HG02763 (cell line): ENCODE data around the gene UST.

Experiments used
- ATAC-seq: cut with Tn5 transposase; IDR thresholded peaks from one replicate; pipeline ENCODE4 v1.9.1; 2021; ENCODE audit warnings: mild to moderate bottlenecking, moderate library complexity; ENCODE audit not compliant: unreplicated experiment

UST gene

DNA sequence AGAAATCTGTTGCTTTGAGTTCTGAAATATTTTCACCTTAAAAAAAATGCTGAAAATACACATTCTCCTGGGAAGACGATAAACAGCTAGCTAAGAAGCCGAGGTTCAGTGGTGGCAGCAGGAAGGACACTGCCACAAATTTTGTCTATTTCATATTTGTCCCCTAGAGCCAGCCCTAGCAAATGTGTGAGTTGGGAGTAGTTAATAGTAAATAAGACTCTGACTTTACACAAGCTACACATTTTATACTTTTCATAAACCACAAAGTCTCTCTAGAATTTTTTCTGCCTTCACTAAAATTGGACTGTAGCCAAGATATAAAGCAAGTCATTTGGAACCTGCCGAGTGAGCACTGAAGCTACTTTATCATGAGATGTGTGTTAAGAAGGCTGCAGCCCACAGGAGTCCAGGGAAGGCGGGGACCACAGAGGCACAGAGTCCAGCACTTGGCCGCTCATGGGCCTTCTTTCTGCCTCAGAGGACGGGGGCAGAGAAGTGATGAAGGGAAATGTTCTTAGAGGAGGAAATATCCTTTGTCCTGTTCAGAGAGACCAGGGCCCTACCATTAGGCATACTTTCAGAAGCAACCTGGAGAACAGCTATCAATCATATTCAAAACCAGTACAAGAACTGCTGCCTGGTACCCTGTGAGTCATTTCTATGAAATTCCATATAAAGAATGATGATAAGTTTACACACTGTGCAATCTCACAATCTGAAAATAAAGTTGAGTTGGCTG is 329.0 kb downstream of the UST start:
- ATAC-seq = no peak

DNA sequence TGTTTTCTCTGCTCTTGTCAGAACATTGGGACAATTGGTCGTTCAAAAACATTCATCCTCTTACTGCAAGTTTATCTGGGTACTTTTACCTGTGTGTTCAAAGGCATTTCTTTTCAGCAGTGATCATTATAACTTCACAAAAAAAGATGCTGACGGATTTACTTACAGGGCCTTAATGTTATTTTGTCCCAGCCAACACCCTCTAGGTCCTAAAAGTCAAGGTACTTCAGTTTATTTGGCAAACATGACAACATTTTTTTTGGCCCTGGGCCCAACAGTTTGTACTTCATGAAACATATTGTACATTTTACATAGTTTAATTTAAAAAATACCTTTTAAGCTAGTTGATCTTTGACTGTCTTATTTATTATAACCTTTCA is 329.5 kb downstream of the UST start:
- ATAC-seq = no peak

DNA sequence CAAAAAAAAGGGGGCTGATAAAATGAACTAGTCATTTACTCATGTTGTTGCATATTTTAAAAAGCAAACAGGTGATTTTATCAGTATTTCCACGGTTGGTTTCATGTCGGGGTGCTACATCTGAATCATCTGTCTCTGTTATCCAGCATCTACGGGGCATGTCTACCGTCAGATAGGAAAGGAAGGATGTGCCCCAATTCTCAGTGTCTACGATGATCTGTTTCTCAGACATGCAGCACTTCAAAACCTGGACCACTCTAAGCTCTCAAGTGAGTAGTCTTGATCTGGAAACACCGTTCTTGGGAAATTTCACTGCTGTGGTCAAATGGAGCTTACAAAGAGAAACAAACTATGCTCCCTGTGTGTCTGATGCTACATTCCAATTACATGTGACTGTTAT is 330.4 kb downstream of the UST start:
- no peak for ATAC-seq

DNA sequence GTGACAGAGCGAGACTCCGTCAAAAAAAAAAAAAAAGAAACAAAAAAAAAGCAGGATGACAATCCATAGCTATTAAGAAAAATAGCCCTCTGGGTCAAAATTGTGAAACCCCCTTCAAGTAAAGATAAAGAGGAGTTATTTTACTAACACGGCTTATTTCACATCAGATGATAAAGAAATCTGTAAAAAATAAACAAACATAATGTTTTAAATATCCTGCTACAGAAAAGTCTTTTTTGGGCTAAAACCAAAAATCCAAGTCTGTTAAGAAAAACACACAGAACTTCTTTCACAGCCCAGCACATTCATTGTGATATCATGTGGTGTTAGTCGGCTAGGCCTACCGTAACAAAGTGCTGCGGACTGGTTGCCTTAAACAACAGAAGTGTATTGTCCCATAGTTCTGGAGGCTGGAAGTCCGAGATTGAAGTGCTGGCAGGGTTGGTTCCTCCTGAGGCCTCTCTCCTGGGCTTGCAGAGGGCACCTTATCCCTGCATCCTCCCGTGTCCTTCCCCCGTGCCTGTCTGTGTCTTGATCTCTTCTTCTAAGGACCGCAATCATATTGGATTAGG is 331.5 kb downstream of the UST start:
- no peak for ATAC-seq

DNA sequence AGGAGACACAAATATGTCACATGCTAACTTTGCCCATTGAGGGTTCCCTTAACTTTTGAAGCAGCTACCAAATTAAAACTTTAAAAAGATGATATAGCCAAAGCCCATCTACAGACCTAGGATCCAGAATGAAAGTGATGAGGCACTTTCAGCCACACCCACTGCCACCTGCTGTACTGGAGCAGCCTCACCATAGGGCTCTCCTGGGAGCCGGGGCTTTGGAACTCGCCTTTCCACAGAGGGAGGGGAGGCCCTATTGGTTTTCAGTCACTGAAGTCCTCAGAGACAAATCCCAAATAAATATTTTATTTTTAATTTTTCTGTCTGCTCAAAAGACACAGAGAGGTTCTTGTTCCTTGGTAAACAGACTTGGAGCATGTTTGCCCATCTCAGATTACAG is 332.6 kb downstream of the UST start:
- ATAC-seq = no peak

DNA sequence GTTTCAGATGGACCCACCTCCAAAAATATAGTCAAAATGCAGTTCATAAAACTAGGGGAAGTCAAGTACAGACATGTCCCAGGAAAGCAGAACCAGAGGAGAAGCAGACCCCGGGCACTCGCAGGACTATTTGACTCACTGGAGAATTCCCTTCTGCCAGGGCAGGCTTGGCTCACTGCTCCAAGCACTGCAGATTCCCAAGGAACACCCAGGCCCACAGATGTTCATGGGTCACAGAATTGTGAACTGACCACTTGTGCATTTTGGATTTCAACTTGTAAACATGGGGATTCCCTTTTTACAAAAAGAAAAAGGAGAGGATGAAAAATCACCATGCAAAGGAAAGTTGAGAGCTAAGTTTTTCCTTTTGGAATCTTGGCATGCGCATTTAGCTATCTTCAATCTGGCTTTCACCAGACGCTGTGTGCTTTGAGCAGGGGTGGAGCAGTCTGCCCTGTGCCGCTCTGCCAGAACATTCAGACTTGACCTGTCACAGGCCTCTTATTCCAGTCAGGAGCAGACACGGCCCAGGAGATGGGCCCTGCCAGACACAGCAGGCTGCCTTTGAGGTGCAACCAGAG is 333.2 kb downstream of the UST start:
- ATAC-seq = no peak

DNA sequence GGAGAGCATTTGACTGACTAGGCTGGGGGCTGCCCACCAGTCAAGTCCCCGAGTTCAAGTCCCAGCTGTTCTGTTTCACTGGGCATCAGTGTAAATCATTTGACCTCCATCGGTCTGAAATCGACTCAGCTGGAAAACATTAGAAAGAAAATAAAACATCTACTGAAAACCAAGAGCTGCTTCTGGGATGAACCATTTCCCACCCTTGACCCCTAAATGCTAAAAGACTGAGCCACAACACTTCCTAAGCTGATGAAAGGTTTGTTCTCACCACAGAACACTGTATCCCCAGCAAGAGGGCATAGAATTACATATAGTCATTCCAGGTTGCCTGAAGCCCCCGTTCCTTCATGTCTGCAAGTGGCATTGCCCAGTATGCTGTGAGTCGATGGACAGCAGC is 333.7 kb downstream of the UST start:
- ATAC-seq = no peak

DNA sequence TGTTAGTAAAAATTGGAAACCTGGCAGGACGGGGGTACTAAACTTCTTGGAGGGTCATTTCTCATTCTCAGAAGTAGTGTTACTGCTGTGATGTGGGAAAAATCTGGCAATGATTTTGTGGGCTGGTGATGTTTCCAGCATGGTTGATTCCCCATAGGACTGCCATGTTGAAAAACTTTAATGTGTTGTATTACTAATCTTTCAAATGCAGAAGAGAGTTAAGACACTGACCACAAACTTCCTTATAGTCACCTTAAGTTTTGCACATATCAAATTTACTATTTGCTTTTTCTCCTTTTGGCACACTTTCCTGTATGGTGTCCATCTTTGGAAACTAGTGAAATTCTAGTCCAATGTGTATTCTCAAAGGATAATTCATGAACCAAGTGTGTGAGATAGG is 334.5 kb downstream of the UST start:
- no peak for ATAC-seq

DNA sequence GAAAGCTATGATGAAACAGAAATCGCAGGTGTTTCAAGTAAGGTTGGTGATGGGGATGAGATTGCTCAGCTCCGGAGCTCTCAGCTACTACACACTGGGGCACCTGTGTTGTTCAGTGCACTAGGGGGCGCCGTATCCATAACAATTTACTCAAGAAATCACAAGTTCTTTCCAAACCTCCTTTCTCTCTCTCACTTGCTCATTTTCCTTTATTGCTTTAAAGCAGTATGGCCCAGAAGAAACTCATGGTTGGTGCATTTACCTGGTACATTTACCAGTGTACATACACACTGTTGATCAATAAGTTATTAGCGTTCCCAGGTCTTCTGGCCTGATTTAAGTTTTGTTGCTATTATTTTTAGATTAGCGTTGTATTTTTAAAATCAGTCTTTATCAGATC is 335.5 kb downstream of the UST start:
- peak; percentile 49 for ATAC-seq

DNA sequence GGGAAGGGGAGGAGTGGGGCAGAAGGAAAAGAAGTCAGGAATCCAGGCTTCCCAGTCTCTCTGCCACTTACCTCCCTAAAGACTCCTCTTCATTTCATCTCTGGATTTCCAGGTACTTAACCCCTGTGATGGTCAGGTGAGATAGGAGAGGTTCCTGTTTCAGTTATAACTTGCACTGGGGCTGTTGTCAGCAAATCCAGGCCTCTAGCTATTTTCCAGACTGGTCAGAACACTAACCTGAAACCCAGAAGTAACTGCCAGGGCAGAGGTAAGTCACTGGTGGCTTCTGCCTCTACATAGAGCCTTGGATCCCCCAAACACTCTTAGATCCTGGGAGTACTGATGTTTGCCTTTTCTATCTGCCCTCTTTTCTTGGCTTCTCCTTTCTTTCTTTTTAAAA is 337.2 kb downstream of the UST start:
- ATAC-seq = no peak

DNA sequence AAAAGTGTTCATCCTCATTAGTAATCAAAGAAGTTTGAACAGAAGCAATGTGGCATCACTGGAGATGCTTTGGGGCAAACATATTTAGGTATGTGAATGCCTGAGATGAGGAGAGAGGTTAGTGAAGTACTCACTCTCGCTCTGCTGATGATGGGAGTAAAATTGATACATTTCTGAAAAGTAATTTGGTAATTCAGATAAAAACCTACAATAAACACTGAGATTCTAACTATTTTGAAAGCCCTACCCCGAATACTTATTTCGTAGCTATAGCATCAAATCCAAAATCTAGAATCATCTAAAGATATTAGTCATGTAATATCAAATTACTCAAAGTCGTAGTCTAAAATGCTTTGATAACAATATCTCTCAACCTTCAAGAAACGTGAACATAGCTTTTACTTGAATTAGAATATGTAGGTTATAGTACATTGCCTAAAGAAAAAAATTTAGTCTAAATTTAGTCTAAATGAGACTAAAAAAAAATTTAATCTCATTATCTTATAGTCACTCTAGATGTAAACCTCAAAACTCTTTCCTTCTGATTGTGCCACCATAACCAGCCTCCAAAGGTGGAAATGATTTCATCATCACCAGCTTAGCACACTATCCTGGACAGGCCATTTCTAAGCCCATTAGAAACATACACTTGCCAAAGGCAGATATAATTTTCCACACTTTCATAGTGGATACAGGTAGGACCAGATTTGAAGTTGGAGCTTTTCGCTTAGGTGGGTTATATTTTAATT is 338.2 kb downstream of the UST start:
- no peak for ATAC-seq

DNA sequence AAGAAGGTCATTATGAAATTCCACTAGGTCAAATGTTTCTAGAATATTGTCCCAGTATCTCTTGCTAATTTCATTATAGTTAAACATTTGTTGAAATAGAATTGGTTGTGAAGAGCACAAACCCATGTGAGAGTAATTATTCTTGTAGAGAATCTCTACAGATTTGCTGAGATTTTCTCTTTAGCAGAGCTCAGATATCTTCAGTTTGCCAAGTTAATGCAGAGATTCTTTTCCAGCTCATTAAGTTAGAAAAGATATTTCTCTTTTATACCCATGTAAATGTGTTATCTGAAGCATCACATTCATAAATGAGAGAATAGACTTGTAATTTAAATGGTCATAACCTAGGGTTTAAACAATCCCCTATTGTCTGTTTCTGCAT is 338.7 kb downstream of the UST start:
- ATAC-seq = no peak

DNA sequence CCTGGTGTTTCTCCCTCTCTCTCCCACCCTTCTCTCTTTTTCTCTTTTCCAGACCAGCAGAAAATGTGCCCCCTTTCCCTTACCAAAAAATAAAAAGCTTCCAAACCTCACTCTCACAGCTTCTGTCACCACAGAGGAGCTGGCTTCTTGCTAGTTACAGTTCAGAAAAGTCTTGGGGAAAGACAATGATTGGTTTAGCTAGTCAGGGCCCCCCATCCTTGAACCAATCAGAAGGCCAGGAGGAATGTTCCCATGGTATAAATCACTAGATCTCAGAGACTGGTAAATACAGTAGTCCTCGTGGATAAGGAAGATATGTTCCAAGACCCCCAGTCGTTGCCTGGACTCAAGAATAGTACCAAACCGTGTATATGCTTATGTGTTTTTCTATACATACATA is 339.5 kb downstream of the UST start:
- no peak for ATAC-seq

DNA sequence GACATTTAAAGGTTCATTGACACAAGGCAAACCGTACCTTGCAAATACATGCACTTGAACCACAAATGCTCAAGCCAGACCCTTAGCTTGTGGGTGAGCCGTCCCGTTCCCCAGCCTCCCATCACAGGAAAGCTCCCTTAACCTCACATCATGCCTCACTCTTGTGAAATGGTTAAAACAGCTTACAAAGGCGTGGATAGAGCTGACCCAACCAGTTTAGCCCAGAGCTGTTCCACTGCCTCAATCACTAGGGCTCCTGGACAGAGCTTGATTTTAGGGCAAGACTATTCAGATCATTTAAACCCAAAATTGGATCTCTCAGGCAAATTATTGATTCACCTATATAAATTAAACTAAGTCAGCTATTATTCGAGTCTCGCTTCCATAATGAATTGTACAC is 341.1 kb downstream of the UST start:
- ATAC-seq = no peak

DNA sequence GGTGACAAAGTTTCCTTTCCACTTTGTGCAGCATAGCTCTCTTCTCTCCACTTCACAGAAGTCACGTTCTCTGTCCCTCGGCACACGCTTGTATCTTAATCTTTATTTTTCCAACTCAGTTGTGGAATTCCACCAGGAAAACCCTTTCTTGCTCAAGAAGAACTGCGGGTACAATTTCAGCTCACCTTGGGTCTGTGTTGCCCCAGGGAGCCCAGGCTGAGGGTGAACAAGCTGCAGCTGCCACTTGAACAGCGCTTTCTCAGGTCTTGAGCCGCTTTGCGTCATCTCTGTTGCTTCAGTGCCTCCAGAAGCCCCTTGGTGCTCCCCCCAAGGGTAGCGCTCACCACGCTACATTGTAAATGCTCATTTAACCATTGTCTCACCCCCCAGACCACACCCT is 341.5 kb downstream of the UST start:
- ATAC-seq = no peak

DNA sequence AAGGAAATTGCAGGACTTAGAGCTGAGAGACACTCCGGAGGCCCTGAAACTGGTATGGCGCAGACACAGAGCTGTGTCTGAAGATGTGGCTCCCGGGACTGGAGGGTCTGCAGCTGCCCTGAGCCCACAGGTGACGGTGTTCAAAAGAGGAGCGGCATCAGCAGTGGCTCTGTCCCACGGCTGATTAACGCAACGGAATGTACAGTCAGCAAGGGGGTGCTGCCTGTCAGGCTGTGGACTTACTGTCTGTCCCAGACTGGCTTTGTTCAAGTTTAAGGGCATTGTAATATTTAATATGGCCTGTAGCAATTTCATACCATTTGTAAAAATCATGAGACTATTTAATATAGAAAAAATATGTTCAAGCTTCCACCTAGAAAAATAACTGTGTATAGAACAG is 342.7 kb downstream of the UST start:
- no peak for ATAC-seq

DNA sequence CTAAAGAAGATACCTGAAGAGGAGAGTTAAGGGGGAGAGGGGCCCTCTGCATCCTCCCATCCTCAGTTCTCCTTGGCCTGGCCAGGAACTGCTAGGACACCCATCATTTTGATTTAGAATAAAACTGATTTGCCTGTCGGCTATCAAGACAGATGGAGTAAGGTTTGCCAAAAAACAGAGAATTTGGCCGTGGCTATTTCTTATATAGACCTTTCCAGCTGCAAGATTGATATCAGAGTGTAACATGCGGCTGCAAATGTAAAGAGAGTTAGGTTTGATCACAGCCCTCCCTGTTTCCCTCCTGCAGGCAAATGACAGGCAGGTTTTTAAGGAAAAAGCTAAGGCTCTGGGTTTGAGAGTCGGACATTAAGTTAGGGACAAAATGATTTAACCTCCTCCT is 344.1 kb downstream of the UST start:
- no peak for ATAC-seq

DNA sequence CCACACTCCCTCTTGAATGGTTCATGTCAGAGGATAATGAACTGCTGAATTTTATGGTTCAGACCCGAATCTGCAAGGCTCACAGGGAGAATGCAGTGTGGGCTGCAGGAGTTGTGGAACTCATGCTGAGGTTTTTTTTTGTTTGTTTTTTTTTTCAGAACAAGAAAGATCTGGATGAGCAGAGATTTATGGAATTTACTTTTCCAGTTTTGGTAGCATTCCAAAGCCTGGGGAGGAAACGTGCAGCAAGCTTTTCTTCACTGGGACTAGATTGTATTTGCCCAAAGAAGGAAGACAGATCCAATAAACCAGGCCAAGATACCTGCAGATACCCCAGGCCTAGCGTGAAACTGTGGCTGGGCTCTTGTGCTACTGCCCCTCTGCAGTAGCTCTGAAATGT is 346.8 kb downstream of the UST start:
- no peak for ATAC-seq

DNA sequence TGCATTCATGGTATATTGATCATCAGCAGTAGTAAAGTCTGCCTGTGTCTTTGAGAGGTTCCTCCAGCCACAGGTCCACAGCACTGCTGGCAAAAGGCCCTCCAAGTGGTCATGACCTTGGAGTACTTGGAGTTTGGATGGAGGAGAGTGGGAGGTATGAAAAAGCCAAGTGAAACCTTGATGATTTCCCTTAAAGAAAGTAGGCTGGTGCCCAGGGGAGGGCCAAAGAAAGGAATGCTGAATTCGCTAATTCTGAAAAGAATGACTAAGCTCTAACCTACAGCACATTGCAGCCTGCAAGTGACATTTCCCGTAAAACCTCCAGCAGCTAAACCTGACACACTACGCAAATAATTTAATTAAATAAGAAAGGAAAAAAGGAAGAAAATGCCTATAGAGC is 347.3 kb downstream of the UST start:
- no peak for ATAC-seq

DNA sequence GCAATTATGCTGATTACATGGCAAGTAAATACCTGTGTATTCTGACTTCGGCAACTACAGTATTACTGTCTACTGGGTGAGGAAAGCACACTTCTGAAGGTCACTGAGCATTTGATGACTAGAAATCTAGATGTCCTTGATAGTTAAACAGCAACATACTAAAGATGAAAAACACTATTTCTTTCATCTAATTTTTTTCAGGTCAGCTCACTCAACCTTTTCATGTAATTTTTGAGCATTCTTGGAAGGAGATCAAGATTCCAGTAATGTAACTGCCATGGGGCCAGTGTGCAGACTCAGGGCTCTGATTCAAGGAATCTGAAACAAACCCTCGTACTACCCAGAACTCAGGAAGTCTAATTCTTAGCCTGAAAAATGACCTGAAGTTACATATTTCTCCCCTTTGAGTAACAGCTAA is 348.1 kb downstream of the UST start:
- ATAC-seq = no peak

DNA sequence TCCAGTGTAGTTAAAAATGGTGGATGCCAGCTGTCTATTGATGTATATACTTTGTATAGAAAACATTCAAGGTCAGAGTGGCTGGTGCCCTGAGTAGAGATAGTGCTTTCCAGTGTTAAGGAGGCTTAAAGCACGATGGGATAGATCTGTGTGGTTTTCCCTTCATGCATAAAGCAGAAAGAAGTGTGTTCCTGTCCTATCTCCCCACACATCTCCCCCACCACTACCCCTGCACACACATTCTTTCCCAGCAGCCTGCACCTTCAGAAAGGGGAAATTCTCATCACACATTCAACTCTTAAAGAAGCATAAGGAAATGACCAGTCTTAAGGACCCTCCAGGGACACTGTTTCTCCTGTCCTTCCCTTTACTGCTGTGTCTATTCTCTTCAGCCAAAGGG is 349.0 kb downstream of the UST start:
- ATAC-seq = no peak

DNA sequence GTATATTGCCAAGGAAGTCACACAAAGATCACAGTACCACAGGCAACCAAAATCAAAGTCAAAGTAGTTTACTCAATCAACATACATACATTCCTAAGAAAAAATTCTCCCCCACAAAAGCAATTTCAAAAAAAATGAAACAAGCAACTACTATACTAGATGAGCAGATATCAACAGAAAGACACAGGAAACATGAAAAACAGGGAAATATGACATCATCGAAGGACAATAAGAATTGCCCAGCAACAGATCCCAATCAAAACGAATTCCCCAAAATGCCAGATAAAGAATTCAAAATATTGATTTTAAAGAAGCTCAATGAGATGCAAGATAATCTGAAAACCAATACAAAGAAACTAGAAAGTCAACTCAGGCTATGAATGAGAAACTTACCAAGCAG is 351.0 kb downstream of the UST start:
- no peak for ATAC-seq
